Mucosa of stomach (tissue), 1 donor: ENCODE data around the gene IMMP2L.

ENCODE experiments used
- H3K27me3 ChIP-seq: one replicate; pipeline ENCODE4 v1.7.0; 2013; ENCODE audit warnings: mild to moderate bottlenecking, low read length; ENCODE audit not compliant: control insufficient read depth, insufficient read depth
- H3K36me3 ChIP-seq: one replicate; pipeline ENCODE4 v1.7.0; 2013; ENCODE audit warnings: low read length; ENCODE audit not compliant: control insufficient read depth, insufficient read depth
- H3K4me1 ChIP-seq: one replicate; pipeline ENCODE4 v1.7.0; 2013; ENCODE audit warnings: mild to moderate bottlenecking, low read length; ENCODE audit not compliant: control insufficient read depth, insufficient read depth
- H3K4me3 ChIP-seq: one replicate; pipeline ENCODE4 v1.7.0; 2013; ENCODE audit warnings: low read length
- H3K9ac ChIP-seq: one replicate; pipeline ENCODE4 v1.7.0; 2013; ENCODE audit warnings: mild to moderate bottlenecking, low read length, moderate library complexity
- H3K9me3 ChIP-seq: one replicate; pipeline ENCODE4 v1.7.0; 2013; ENCODE audit warnings: mild to moderate bottlenecking, low read length, moderate library complexity; ENCODE audit not compliant: control insufficient read depth
- donor health status: Pancreatic carcinoma.

IMMP2L gene

GRCh38 chr7:111056371-111056770 is 505.9 kb downstream of the IMMP2L start:
- Histone ChIP-seq H3K27me3 (no peaks in the 10 kb centered on the region), H3K4me3 (no peak overlapping the region), H3K36me3 (no peaks in the 10 kb centered on the region), H3K9me3 (no peaks in the 10 kb centered on the region), H3K4me1 (no peaks in the 10 kb centered on the region), H3K9ac (no peak overlapping the region)

- Histone ChIP-seq H3K9ac (no peak overlapping the region), H3K9me3 (no peaks in the 10 kb centered on the region), H3K4me3 (no peak overlapping the region), H3K36me3 (no peaks in the 10 kb centered on the region), H3K4me1 (no peaks in the 10 kb centered on the region), H3K27me3 (no peaks in the 10 kb centered on the region)
Observed at GRCh38 chr7:111053035-111053434, 509.3 kb downstream of the IMMP2L start.

GRCh38 chr7:111051832-111052231 is 510.5 kb downstream of the IMMP2L start:
- Histone ChIP-seq H3K9ac (no peak overlapping the region), H3K9me3 (no peaks in the 10 kb centered on the region), H3K27me3 (no peaks in the 10 kb centered on the region), H3K4me3 (no peak overlapping the region), H3K36me3 (no peaks in the 10 kb centered on the region), H3K4me1 (no peaks in the 10 kb centered on the region)

- no peak overlapping the region for H3K4me3 ChIP-seq
- no peaks in the 10 kb centered on the region for H3K36me3 ChIP-seq
- no peaks in the 10 kb centered on the region for H3K9me3 ChIP-seq
- no peak overlapping the region for H3K9ac ChIP-seq
- H3K4me1 ChIP-seq = no peaks in the 10 kb centered on the region
- no peaks in the 10 kb centered on the region for H3K27me3 ChIP-seq
Observed at GRCh38 chr7:111050875-111051416, 511.3 kb downstream of the IMMP2L start.

GRCh38 chr7:111049971-111050680 is 512.2 kb downstream of the IMMP2L start:
- Histone ChIP-seq H3K4me1 (no peaks in the 10 kb centered on the region), H3K9me3 (no peaks in the 10 kb centered on the region), H3K36me3 (no peaks in the 10 kb centered on the region), H3K9ac (no peak overlapping the region), H3K4me3 (no peak overlapping the region), H3K27me3 (no peaks in the 10 kb centered on the region)

- Histone ChIP-seq H3K4me3 (no peak overlapping the region), H3K4me1 (no peaks in the 10 kb centered on the region), H3K27me3 (no peaks in the 10 kb centered on the region), H3K36me3 (no peaks in the 10 kb centered on the region), H3K9me3 (no peaks in the 10 kb centered on the region), H3K9ac (no peak overlapping the region)
Observed at GRCh38 chr7:111047595-111047994, 514.7 kb downstream of the IMMP2L start.

GRCh38 chr7:111045449-111045848 is 516.8 kb downstream of the IMMP2L start:
- H3K4me1 ChIP-seq = no peaks in the 10 kb centered on the region
- H3K4me3 ChIP-seq = no peak overlapping the region
- H3K36me3 ChIP-seq = no peaks in the 10 kb centered on the region
- H3K27me3 ChIP-seq = no peaks in the 10 kb centered on the region
- H3K9me3 ChIP-seq = no peaks in the 10 kb centered on the region
- no peak overlapping the region for H3K9ac ChIP-seq

GRCh38 chr7:111043561-111043960 is 518.7 kb downstream of the IMMP2L start:
- Histone ChIP-seq H3K9me3 (no peaks in the 10 kb centered on the region), H3K9ac (no peak overlapping the region), H3K4me1 (no peaks in the 10 kb centered on the region)

GRCh38 chr7:111042842-111043241 is 519.5 kb downstream of the IMMP2L start:
- Histone ChIP-seq H3K27me3 (no peaks in the 10 kb centered on the region), H3K4me1 (no peaks in the 10 kb centered on the region), H3K9ac (no peak overlapping the region), H3K4me3 (no peak overlapping the region), H3K9me3 (no peaks in the 10 kb centered on the region), H3K36me3 (no peaks in the 10 kb centered on the region)

More at GRCh38 chr7:111043561-111043960, 518.7 kb downstream of the IMMP2L start:
- Histone ChIP-seq H3K36me3 (no peaks in the 10 kb centered on the region), H3K4me3 (no peak overlapping the region), H3K27me3 (no peaks in the 10 kb centered on the region)

GRCh38 chr7:111041577-111041976 is 520.7 kb downstream of the IMMP2L start:
- Histone ChIP-seq H3K4me1 (no peaks in the 10 kb centered on the region), H3K36me3 (no peaks in the 10 kb centered on the region), H3K27me3 (no peaks in the 10 kb centered on the region), H3K4me3 (no peak overlapping the region), H3K9ac (no peak overlapping the region), H3K9me3 (no peaks in the 10 kb centered on the region)

- Histone ChIP-seq H3K4me3 (no peak overlapping the region), H3K36me3 (no peaks in the 10 kb centered on the region), H3K9ac (no peak overlapping the region)
Observed at GRCh38 chr7:111038185-111038584, 524.1 kb downstream of the IMMP2L start.

GRCh38 chr7:111031916-111032315 is 530.4 kb downstream of the IMMP2L start:
- H3K36me3 ChIP-seq = no peaks in the 10 kb centered on the region
- H3K4me3 ChIP-seq = no peak overlapping the region
- no peak overlapping the region for H3K9ac ChIP-seq
- H3K9me3 ChIP-seq = no peaks in the 10 kb centered on the region
- H3K27me3 ChIP-seq = no peaks in the 10 kb centered on the region
- H3K4me1 ChIP-seq = no peaks in the 10 kb centered on the region

More at GRCh38 chr7:111038185-111038584, 524.1 kb downstream of the IMMP2L start:
- H3K27me3 ChIP-seq = no peaks in the 10 kb centered on the region
- no peaks in the 10 kb centered on the region for H3K9me3 ChIP-seq
- H3K4me1 ChIP-seq = no peaks in the 10 kb centered on the region
